ENCODE data around the gene ZAR1. TPM values are rescaled to one million over a fixed set of nuclear protein-coding genes. Genes with fewer than 3 reads are reported as not detected.
"Not testable (repeated sequence)": the region's sequence is repeated elsewhere in the genome, so short reads cannot be mapped to it uniquely, and the experiment has no call there.

ZAR1 gene, protein sequence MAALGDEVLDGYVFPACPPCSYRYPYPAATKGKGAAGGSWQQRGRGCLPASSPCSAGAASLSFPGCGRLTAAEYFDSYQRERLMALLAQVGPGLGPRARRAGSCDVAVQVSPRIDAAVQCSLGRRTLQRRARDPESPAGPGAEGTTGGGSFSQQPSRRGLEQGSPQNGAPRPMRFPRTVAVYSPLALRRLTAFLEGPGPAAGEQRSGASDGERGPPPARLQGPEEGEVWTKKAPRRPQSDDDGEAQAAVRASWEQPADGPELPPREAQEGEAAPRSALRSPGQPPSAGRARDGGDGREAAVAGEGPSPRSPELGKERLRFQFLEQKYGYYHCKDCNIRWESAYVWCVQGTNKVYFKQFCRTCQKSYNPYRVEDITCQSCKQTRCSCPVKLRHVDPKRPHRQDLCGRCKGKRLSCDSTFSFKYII
- not detected in 2 replicates for total RNA-seq

GRCh38 chr4:48490012-48490679 is at the start of gene ZAR1:
Gene ZAR1, plus strand, starts transcription at chr4:48490252. Its CDS starts 40 bp downstream, at chr4:48490292.
- intact Hi-C loops (cut with micrococcal nuclease): no loop called here

DNA sequence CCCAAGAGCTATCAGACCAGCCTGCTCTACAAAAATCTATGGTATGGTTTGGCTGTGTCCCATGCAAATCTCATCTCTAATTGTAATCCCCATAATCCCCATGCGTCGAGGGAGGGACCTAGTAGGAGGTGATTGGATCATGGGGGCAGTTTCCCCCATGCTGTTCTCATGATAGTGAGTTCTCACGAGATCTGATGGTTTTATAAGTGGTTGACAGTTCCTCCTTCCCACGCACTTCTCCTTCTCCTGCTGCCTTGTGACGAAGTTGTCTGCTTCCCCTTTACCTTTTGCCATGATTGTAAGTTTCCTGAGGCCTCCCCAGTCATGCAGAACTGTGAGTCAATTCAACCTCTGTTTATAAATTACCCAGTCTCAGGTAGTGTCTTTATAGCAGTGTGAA is 49.1 kb upstream of the ZAR1 start:
- intact Hi-C loops (cut with micrococcal nuclease): not testable (repeated sequence)

- intact Hi-C loops (cut with micrococcal nuclease): loop anchor here (1.0 to 5.0 kb wide), 4 partner anchors 101 to 518 kb away; no protein-coding TSS in a partner anchor
These were observed 44.3 kb upstream of the ZAR1 start for GRCh38 chr4:48445704-48446103.

DNA sequence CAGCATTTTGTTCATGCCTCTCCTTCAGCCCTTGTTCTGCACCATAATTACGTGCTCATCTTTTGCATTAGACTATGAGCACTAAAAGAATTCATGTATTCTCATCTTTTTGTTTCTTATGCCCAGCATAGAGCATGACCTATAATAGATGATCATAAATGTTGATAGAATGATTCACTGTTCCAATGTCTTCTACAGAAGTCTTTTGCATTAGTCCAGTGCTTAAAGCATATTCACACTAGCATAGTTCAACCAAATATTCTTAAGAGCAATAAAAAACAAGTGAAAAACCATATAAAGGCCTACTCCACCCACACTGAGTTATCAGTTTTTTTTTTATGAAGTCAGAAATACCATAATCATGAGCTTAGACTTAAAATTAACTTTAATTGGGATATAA is 43.4 kb upstream of the ZAR1 start:
- intact Hi-C loops (cut with micrococcal nuclease): loop anchor here (5.0 kb wide), 1 partner anchor 129 kb away; no protein-coding TSS in a partner anchor

GRCh38 chr4:48449151-48449550 is 40.9 kb upstream of the ZAR1 start:
- intact Hi-C loops (cut with micrococcal nuclease): loop anchor here (5.0 kb wide), 1 partner anchor 132 kb away; no protein-coding TSS in a partner anchor

GRCh38 chr4:48450740-48451139 is 39.3 kb upstream of the ZAR1 start:
- intact Hi-C loops (cut with micrococcal nuclease): no loop called here

DNA sequence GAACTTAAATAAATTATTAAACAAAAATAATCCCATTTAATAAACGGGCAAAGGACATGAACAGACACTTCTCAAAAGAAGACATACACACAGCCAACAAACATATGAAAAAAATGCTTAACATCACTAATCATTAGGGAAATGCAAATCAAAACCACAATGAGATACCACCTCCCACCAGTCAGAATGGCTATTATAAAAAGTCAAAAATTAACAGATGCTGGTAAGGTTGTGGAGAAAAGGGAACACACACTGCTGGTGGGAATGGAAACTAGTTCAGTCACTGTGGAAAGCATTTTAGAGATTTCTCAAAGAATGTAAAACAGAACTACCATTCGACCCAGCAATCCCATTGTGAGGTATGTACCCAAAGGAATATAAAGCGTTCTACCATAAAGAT is 38.4 kb upstream of the ZAR1 start:
- intact Hi-C loops (cut with micrococcal nuclease): not testable (repeated sequence)

DNA sequence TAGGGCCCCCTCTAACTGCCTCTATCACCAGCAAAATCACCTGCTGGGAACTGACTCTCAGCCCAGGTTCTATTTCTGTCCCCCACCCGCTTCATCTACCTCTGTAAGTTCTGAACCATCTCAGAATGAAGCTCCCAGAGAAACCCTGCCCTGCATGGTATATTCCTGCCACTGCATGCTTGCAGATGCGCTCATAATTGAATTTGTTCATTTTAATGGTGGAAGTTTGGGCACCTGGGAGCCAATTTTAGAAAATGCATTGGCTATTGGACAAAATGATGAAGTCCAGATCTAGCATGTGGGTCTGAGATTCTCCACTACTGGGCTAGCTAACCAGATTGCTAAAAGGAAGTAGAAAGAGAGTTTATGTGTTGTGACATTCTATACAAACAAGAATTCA is 35.5 kb upstream of the ZAR1 start:
- intact Hi-C loops (cut with micrococcal nuclease): no loop called here

DNA sequence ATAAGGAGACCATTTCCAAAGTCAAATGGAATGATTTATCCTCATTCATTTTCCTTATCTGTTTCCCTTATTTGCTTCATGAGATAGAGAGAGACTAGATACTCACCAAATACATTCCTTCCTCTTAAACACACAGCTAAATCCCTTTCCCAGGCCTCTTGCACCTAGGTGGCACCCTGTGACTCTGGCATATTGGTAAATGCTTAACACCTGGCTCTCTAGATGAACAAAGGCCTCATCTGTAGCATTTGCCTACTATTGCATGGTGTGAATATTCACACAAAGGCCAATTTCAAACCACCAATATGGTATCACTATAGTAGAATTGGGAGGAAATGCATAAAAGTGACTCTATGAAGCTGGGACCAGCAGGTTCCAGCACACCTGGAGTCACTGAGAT is 29.1 kb upstream of the ZAR1 start:
- intact Hi-C loops (cut with micrococcal nuclease): no loop called here

GRCh38 chr4:48462363-48462762 is 27.7 kb upstream of the ZAR1 start:
- intact Hi-C loops (cut with micrococcal nuclease): no loop called here

DNA sequence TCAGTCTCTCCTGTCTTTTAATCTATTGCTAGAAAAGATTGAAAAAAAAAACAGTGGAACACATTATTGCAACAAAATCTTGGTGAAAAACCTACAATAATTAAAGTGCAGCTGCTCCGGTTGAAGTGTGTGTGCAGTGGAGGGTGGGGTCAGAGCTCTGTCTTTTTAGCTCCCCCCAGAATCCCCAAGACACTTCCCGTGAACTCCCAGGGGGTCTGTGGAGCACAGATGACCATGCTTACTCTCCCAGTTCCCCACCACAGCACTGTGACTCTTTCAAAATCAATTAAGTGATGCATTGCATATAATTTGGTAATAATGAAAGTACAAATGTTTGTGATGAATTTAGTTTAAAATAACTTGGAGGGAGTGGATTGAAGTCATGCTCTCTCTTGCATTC is 22.6 kb upstream of the ZAR1 start:
- intact Hi-C loops (cut with micrococcal nuclease): no loop called here

DNA sequence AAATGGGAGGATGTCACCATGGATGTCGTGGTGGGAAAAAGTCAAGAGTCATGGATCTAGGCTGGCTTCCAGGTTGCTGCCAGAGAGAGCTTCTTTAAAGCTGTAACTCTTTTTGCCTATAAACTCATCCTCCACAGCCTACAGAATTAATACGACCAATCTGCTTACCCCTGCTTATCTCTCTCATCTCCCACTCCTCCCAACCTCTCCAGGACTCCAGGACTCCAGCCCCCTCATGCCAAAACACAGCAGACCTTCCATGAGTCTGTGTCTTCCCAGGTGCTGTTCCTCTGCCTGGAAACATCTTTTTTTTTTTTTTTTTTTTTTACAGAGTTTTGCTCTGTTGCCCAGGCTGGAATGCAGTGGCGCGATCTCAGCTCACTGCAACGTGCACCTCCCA is 22.2 kb upstream of the ZAR1 start:
- intact Hi-C loops (cut with micrococcal nuclease): no loop called here

DNA sequence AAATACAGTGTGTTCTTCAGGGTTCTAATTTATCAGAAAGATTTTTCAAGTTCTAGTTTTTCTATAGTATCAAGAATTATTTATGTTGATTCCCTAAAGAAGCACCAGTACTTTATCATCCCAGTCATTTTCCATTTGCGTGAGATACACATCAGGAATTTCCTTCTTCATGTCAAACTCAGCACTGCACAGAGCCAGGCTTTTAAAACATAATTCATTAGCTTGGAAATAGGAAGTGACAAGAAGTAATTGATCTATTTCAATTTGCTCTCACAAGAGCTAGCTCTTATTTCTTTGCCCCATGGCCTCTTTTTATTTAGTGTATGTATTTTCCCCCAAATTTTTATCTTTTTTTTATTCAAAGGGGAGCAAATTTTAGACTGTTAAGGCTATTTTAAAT is 19.9 kb upstream of the ZAR1 start:
- intact Hi-C loops (cut with micrococcal nuclease): no loop called here

- intact Hi-C loops (cut with micrococcal nuclease): no loop called here
These were observed 19.5 kb upstream of the ZAR1 start for GRCh38 chr4:48470570-48470969.

GRCh38 chr4:48472794-48473193 is 17.3 kb upstream of the ZAR1 start:
- intact Hi-C loops (cut with micrococcal nuclease): no loop called here

- intact Hi-C loops (cut with micrococcal nuclease): no loop called here
These were observed 14.3 kb upstream of the ZAR1 start for GRCh38 chr4:48475770-48476169.

DNA sequence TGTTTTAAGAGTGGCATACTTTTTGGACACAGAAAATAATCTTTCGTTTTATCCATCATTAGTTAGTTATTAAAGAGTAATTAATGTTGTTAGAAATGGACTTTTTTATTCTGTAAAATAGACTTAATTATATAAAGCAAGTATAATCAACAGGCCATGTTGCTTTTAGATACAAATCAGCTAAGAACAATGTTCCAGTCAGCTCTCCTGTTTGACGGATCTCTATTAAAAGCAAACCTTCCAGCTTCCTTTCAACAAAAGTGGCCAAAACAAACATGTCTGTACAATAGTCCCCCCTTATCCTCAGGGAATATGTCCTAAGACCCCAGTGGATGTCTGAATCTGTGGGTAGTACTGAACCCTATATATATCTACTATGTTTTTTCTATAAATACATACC is 11.8 kb upstream of the ZAR1 start:
- intact Hi-C loops (cut with micrococcal nuclease): no loop called here

DNA sequence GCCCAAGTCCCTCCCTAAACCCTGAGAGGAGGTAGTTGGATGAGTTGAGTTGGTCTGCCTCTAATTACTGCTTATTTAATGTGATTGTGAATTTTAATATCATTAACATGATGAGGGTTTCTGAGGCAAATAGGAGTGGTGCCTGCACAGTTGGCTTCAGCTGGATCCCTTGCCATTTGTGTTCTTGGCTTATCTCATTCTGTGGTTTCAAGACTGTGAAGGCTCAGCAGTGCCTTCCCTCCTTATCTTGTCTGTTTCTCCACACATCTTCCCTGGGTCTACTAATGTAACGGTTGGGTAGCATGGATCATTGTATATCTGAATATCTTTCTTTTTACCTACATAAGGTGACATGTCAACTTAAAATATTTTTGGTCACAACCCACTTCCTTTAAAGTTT is 8.5 kb upstream of the ZAR1 start:
- intact Hi-C loops (cut with micrococcal nuclease): no loop called here

DNA sequence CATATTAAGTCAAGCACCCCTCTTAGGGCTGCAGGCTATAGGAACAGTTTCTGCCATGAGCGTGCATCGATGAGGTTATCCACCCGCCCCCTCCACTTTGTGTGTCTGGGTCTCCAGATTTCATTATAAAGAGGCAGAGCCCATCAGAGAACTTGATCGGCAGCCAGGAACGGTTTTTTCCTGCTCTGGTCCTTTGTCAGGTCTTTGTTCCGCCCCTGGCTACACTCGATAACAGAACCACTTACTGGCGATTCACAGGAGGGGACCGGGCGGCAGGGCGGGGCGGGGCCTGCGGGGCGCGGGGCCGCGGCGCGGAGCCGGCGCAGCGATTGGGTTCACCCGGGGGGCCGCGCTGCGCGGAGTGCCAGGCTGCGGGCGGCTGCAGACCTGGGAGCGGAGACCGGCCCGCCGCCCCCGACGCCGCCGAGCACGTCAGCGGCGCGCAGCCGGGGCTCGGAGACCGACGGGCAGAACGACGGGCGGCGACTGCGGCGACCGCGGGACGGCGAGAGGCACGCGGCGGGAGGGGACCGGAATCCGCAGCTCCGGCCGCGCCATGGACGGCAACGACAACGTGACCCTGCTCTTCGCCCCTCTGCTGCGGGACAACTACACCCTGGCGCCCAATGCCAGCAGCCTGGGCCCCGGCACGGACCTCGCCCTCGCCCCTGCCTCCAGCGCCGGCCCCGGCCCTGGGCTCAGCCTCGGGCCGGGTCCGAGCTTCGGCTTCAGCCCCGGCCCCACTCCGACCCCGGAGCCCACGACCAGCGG is 6.9 kb upstream of the ZAR1 start, which contains the start of gene SLC10A4:
Gene SLC10A4, plus strand, starts transcription at position 338 of the 771 bp plus-strand sequence. Its CDS starts 219 bp downstream, at position 557.
- intact Hi-C loops (cut with micrococcal nuclease): loop anchor here (2.0 kb wide), 1 partner anchor 166 kb away; no protein-coding TSS in a partner anchor

DNA sequence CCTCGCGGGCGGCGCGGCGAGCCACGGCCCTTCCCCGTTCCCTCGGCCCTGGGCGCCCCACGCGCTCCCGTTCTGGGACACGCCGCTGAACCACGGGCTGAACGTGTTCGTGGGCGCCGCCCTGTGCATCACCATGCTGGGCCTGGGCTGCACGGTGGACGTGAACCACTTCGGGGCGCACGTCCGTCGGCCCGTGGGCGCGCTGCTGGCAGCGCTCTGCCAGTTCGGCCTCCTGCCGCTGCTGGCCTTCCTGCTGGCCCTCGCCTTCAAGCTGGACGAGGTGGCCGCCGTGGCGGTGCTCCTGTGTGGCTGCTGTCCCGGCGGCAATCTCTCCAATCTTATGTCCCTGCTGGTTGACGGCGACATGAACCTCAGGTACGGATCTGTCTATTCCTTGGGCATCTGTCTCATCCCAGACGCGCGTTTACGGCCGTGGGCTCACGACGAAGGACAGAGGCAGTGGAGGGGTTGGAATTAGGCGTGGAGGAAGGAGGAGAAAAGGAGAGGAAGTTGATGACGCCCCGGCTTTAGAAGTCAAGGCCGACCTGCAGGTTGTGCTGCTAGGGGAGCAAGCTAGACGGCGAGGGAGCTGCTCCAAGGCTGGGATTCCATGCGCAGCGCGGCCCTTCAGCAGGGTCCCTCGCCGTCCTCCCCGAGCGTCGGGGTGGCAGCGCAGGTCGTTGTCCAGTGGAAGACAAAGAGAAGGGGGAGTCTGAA is 6.1 kb upstream of the ZAR1 start:
- intact Hi-C loops (cut with micrococcal nuclease): loop anchor here (2.0 kb wide), 1 partner anchor 167 kb away; no protein-coding TSS in a partner anchor

Measured in T-helper 1 cell treated with Interleukin-12 subunit alpha and Interleukin-12 subunit beta and Interleukin-4 antibody, amounts not matched to agents 30 ng/mL and 1 ng/mL, for 36 hours (primary cell).